Ishikawa (cell line): ENCODE results near the gene ANO4.

Experiments used
- EP300 ChIP-seq: IDR thresholded peaks from 2 replicates; pipeline ENCODE4 v1.6.1; 2012; ENCODE audit warnings: borderline replicate concordance
- TF ChIP-seq, protein P1 (sequence below): IDR thresholded peaks from 2 replicates; pipeline ENCODE4 v1.6.1; 2012; ENCODE audit warnings: low read depth, mild to moderate bottlenecking

DNA sequence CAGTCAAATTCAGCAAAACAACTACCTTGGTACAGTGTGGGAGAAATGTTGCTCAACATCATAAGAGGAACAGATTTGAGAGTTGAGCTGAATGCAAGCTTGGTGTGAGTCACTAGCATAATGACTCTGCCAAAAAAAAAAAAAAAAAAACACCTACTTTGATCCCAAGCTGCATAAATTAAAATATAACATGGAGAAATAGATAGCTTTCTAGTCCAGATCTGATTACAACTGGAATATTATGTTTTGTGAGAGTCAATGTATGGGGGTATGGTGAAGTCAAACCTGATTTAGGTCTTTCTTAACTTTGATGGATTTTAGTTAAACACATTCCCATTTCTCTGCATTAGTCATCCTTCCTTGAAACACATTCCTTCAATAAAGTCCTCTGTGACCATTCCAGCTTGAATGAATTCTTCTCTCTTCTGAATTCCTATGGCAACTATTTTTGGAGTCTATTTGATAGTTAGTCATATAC, 227.4 kb downstream of the ANO4 start:
- no peak for TF ChIP-seq EP300
- TF ChIP-seq, protein P1, sequence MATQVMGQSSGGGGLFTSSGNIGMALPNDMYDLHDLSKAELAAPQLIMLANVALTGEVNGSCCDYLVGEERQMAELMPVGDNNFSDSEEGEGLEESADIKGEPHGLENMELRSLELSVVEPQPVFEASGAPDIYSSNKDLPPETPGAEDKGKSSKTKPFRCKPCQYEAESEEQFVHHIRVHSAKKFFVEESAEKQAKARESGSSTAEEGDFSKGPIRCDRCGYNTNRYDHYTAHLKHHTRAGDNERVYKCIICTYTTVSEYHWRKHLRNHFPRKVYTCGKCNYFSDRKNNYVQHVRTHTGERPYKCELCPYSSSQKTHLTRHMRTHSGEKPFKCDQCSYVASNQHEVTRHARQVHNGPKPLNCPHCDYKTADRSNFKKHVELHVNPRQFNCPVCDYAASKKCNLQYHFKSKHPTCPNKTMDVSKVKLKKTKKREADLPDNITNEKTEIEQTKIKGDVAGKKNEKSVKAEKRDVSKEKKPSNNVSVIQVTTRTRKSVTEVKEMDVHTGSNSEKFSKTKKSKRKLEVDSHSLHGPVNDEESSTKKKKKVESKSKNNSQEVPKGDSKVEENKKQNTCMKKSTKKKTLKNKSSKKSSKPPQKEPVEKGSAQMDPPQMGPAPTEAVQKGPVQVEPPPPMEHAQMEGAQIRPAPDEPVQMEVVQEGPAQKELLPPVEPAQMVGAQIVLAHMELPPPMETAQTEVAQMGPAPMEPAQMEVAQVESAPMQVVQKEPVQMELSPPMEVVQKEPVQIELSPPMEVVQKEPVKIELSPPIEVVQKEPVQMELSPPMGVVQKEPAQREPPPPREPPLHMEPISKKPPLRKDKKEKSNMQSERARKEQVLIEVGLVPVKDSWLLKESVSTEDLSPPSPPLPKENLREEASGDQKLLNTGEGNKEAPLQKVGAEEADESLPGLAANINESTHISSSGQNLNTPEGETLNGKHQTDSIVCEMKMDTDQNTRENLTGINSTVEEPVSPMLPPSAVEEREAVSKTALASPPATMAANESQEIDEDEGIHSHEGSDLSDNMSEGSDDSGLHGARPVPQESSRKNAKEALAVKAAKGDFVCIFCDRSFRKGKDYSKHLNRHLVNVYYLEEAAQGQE = no peak
